CD14-positive monocyte (primary cell): ENCODE measurements around the gene TTC31. TPM values are rescaled to one million over a fixed set of nuclear protein-coding genes. Genes with fewer than 3 reads are reported as not detected.

Experiments
- DNase-seq, 3 donors: peaks; one replicate each; pipeline ENCODE4 v3.0.0-alpha.2; 2011 to 2022
- H2AFZ ChIP-seq: 2 replicates; pipeline ENCODE4 v1.6.0; 2012; ENCODE audit warnings: mild to moderate bottlenecking, low read depth, low read length, inconsistent platforms; ENCODE audit not compliant: insufficient read depth, poor library complexity, severe bottlenecking
- H3K27ac ChIP-seq, 2 donors: 1 replicate in 1 of 2; 2 replicates in 1 of 2; pipeline ENCODE4 v1.5.1; 2012 to 2013; ENCODE audit warnings: low read length in 2 of 2, control low read depth in 1 of 2, inconsistent platforms in 1 of 2, low read depth in 1 of 2, mild to moderate bottlenecking in 1 of 2
- H3K27me3 ChIP-seq, 2 donors: one replicate each; pipeline versions ENCODE4 v1.6.0 to v1.6.1; 2011 to 2013; ENCODE audit warnings: low read length in 2 of 2; ENCODE audit not compliant: control insufficient read depth in 2 of 2, insufficient read depth in 2 of 2
- H3K36me3 ChIP-seq, 2 donors: replicated peaks in 1 of 2; 1 replicate in 1 of 2; 2 replicates in 1 of 2; pipeline versions ENCODE4 v1.5.1 to v1.6.1; 2012 to 2013; ENCODE audit warnings: low read length in 2 of 2, control low read depth in 1 of 2, inconsistent platforms in 1 of 2, mild to moderate bottlenecking in 1 of 2; ENCODE audit not compliant: insufficient read depth in 2 of 2, control insufficient read depth in 1 of 2
- H3K4me1 ChIP-seq, 2 donors: 1 replicate in 1 of 2; 2 replicates in 1 of 2; pipeline versions ENCODE4 v1.5.1 to v1.6.1; 2012 to 2013; ENCODE audit warnings: low read length in 2 of 2, control low read depth in 1 of 2, inconsistent platforms in 1 of 2, mild to moderate bottlenecking in 1 of 2, moderate library complexity in 1 of 2; ENCODE audit not compliant: insufficient read depth in 2 of 2, control insufficient read depth in 1 of 2
- H3K4me2 ChIP-seq: replicated peaks from 2 replicates; pipeline ENCODE3; 2012; ENCODE audit warnings: low read length, moderate library complexity, mild to moderate bottlenecking; ENCODE audit not compliant: poor library complexity, severe bottlenecking; ENCODE audit errors: extremely low read depth
- H3K4me3 ChIP-seq, 3 experiments: fragments of 200-600 bp in 1 of 3; sonication (generic) in 1 of 3; replicated peaks in 1 of 3; 1 replicate in 2 of 3; 2 replicates in 1 of 3; pipeline ENCODE4 v1.5.1; 2011 to 2013; ENCODE audit warnings: low read length in 3 of 3, mild to moderate bottlenecking in 3 of 3, control low read depth in 2 of 3, low read depth in 2 of 3, inconsistent platforms in 1 of 3, moderate library complexity in 1 of 3
- H3K79me2 ChIP-seq: 2 replicates; pipeline ENCODE4 v1.6.0; 2012; ENCODE audit warnings: mild to moderate bottlenecking, control low read depth, inconsistent platforms, low read length, moderate library complexity; ENCODE audit not compliant: insufficient read depth
- H3K9ac ChIP-seq: 2 replicates; pipeline ENCODE4 v1.6.0; 2017; ENCODE audit warnings: low read length, mild to moderate bottlenecking; ENCODE audit not compliant: insufficient read depth, poor library complexity, severe bottlenecking
- H3K9me3 ChIP-seq, 2 donors: replicated peaks in 1 of 2; 1 replicate in 1 of 2; 2 replicates in 1 of 2; pipeline versions ENCODE4 v1.5.1 to v1.6.1; 2012 to 2013; ENCODE audit warnings: low read length in 2 of 2, control low read depth in 1 of 2; ENCODE audit not compliant: control insufficient read depth in 1 of 2, insufficient read depth in 1 of 2
- H4K20me1 ChIP-seq: 2 replicates; pipeline ENCODE4 v1.6.0; 2012; ENCODE audit warnings: mild to moderate bottlenecking, low read length, control low read depth, moderate library complexity; ENCODE audit not compliant: insufficient read depth
- H3K27ac Mint-ChIP-seq, 7 donors: one replicate each; pipeline ENCODE4 v1.8.0; 2020; ENCODE audit warnings: mild to moderate bottlenecking in 7 of 7, mixed read lengths in 7 of 7, moderate library complexity in 6 of 7, inconsistent platforms in 2 of 7
- H3K27me3 Mint-ChIP-seq, 3 donors: one replicate each; pipeline ENCODE4 v1.8.0; 2021 to 2022; ENCODE audit warnings: low read depth in 3 of 3, mild to moderate bottlenecking in 3 of 3, mixed read lengths in 3 of 3, moderate library complexity in 3 of 3, inconsistent platforms in 1 of 3
- H3K36me3 Mint-ChIP-seq, 2 donors: one replicate each; pipeline ENCODE4 v1.8.0; 2020; ENCODE audit warnings: mixed read lengths in 2 of 2, inconsistent platforms in 1 of 2, mild to moderate bottlenecking in 1 of 2
- H3K4me1 Mint-ChIP-seq: one replicate; pipeline ENCODE4 v1.8.0; 2020; ENCODE audit warnings: mild to moderate bottlenecking, mixed read lengths
- H3K4me3 Mint-ChIP-seq, 2 donors: one replicate each; pipeline ENCODE4 v1.8.0; 2020; ENCODE audit warnings: mild to moderate bottlenecking in 2 of 2, mixed read lengths in 2 of 2, moderate library complexity in 1 of 2
- H3K9me3 Mint-ChIP-seq, 7 donors: one replicate each; pipeline ENCODE4 v1.8.0; 2020 to 2022; ENCODE audit warnings: mixed read lengths in 7 of 7, mild to moderate bottlenecking in 6 of 7, moderate library complexity in 6 of 7, inconsistent platforms in 2 of 7
- CTCF ChIP-seq: fragments of 200-600 bp; IDR thresholded peaks from one replicate; pipeline ENCODE4 v1.8.0; 2022; ENCODE audit warnings: antibody characterized with exemption, mild to moderate bottlenecking
- WGBS: methylation state at CpG from one replicate; pipeline ENCODE4 v1.1.5; 2013; ENCODE audit warnings: missing lambda C conversion rate; ENCODE audit not compliant: insufficient coverage; 5-methylcytosine and 5-hydroxymethylcytosine counted together
- intact Hi-C, 2 donors: fragments of 100-400 bp; cut with micrococcal nuclease; formaldehyde crosslinking; loops; one replicate each; pipeline versions ENCODE4 v1.15.0 to v1.15.1; 2023
- polyA plus RNA-seq, 3 donors: library from polyadenylated mRNA; depleted of rRNA in 1 of 3; unstranded in 2 of 3; stranded (reverse) in 1 of 3; fragments of 300-500 nt in 2 of 3; fragments of >200 nt in 1 of 3; fragmentation: Illumina TruSeq in 2 of 3; gene quantifications; 1 replicate in 2 of 3; 2 replicates in 1 of 3; pipeline ENCODE4 v1.2.3, GENCODE V29; 2012 to 2021

Gene TTC31
- polyA plus RNA-seq, 3 donors = 19.6 to 46.5 (median 21.3) TPM

DNA sequence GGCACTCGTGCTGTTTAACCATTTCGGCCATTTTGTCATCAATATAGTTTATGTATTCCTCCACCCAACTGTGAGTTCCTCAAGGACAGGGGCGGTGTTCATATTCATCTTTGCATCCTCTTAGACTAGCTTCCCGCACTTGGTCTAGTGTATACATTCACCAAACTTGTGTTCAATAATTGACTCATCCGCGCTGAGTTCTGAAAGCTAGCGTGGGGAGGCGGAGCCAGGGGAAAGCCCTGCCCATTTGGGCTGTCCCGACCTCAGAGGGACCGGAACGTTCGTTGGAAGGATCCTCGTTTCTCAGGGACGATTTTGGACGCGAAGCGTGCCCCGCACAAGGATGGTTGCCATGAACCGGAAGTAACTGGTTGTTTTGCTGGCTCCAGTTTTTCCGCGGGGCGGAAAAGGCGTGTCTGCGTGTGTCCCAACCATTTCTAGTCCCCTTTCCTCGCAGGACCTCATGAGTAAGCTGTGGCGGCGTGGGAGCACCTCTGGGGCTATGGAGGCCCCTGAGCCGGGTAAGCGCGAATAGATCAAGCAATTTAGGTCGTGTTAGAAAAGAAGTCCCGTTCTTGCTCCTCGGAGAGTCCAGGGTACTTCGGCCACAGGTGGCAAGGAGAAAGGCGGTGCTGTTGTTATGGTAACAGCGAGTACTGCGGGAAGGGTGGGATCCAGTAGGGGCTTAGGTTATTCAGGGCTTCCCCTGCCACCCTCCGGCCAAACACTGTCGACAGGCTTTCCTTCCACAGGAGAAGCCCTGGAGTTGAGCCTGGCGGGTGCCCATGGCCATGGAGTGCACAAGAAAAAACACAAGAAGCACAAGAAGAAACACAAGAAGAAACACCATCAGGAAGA, 28.0 kb upstream of the TTC31 start, which contains the start of gene INO80B:
Gene INO80B, plus strand, starts transcription at position 434 of the 858 bp plus-strand sequence. Its CDS starts 30 bp downstream, at position 464.
- peak within 1 kb of the TSS; percentile 91 for H3K4me2 ChIP-seq
- peak within 1 kb of the TSS; percentile 60 for H3K9ac ChIP-seq
- Mint-ChIP-seq H3K27me3 (peaks cover 0 to 5% (median 2%) of the 10 kb centered on the region in 3 donors), H3K9me3 (no peaks in the 10 kb centered on the region), H3K27ac (peak within 1 kb of the TSS; percentile 85 to 96 (median 92)), H3K4me3 (peak within 1 kb of the TSS; percentile 87 to 99), H3K36me3 (peaks cover 7 to 10% of the 10 kb centered on the region in 2 donors), H3K4me1 (peaks cover 41% of the 10 kb centered on the region)
- peak; percentile 98 to 99 (median 99) for DNase-seq
- intact Hi-C loops = loop anchor here (1.0 to 5.0 kb wide), 3 partner anchors 27 to 72 kb away; partner anchors contain the start of genes AUP1 (in 2 of the 2), CCDC142 (in 2 of the 2), DQX1 (in 2 of the 2) and HTRA2 (in 2 of the 2)
- peak within 1 kb of the TSS; percentile 1 to 78 for H3K27ac ChIP-seq
- TF ChIP-seq CTCF = no peak
- peak within 1 kb of the TSS; percentile 77 for H2AFZ ChIP-seq
- peak within 1 kb of the TSS; percentile 41 to 82 (median 51) for H3K4me3 ChIP-seq
- no peaks in the 10 kb centered on the region for H3K27me3 ChIP-seq
- H3K36me3 ChIP-seq = no peaks in the 10 kb centered on the region
- H3K79me2 ChIP-seq = peaks cover 21% of the 10 kb centered on the region
- H4K20me1 ChIP-seq = no peaks in the 10 kb centered on the region
- H3K9me3 ChIP-seq = no peaks in the 10 kb centered on the region
- peaks cover 35 to 40% of the 10 kb centered on the region in 2 donors for H3K4me1 ChIP-seq
- 0% methylated on average over 34 of the region's 40 CpGs for WGBS

DNA sequence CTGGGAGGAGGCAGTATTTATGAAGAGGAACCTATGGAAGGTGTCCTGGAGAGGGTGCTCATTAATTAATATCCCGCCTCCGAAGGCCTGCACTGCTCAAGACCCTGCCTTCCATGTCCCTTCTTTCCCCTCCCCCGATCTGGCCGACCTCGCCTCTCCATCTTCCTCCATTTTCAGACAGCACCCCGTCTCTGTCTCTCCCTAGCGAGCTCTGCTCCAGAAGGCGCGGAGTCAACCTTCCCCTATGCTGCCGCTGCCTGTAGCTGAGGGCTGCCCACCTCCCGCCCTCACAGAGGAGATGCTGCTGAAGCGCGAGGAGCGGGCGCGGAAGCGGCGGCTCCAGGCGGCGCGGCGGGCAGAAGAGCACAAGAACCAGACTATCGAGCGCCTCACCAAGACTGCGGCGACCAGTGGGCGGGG, 25.7 kb upstream of the TTC31 start:
- peak overlapping the region; percentile 77 to 92 (median 87) for H3K27ac Mint-ChIP-seq
- H3K4me3 Mint-ChIP-seq = peak overlapping the region; percentile 93 to 94
- Histone ChIP-seq H3K4me1 (peaks cover 35 to 41% of the 10 kb centered on the region in 2 donors), H3K27me3 (no peaks in the 10 kb centered on the region), H4K20me1 (no peaks in the 10 kb centered on the region), H3K27ac (peak overlapping the region; percentile 81 to 92), H2AFZ (peak overlapping the region; percentile 92), H3K4me2 (peak overlapping the region; percentile 100), H3K9ac (peak overlapping the region; percentile 85), H3K79me2 (peaks cover 21% of the 10 kb centered on the region), H3K36me3 (peaks cover 11 to 12% of the 10 kb centered on the region in 2 donors), H3K9me3 (no peaks in the 10 kb centered on the region), H3K4me3 (peak overlapping the region; percentile 72 to 90 (median 80))
- TF ChIP-seq CTCF = no peak
- peaks cover 43% of the 10 kb centered on the region for H3K4me1 Mint-ChIP-seq
- peaks cover 0 to 2% (median 0%) of the 10 kb centered on the region in 3 donors for H3K27me3 Mint-ChIP-seq
- no peaks in the 10 kb centered on the region for H3K9me3 Mint-ChIP-seq
- peaks cover 16 to 24% of the 10 kb centered on the region in 2 donors for H3K36me3 Mint-ChIP-seq
- DNase-seq = peak in 1 of 3 donors; percentile 34
- intact Hi-C loops = loop anchor here (5.0 kb wide), 1 partner anchor 70 kb away; the partner anchor contains the start of genes AUP1 (in 2 of the 2), DQX1 (in 2 of the 2) and HTRA2 (in 2 of the 2)
- WGBS = under 1% methylated on average over 25 of the region's 27 CpGs
